Measurements from ENCODE around the gene SLC9A9. TPM values are rescaled to one million over a fixed set of nuclear protein-coding genes. Genes with fewer than 3 reads are reported as not detected.
A peak's percentile ranks its signal among the peaks of the same experiment; 100 is the strongest.

SLC9A9 gene
- total and polyA plus RNA-seq, 9 of the 15 experiments (the other 6 are each of a cell fraction or from before 2014, with no cell fraction given) = 0.03 to 0.13 TPM; not detected in 7

DNA sequence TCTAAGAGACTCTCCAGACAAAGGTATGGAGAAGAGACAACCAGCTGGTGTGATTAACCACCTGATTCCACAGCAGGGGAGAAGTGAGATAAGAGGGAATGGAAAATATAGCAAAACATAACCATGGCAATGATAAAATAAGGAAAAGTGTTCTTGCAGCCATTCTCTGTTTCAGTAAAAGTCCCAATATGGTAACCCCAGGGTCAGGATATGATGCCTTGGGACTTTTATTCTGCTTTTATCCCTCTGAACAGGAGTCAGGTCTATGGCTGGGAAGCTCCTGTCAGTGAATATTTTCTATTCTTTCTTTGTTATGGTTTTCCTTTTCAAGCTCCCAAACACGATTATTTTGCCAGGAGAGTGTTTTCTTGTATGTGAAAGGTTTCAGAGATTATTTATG, 94.2 kb downstream of the SLC9A9 start:
- no peaks in the 10 kb centered on the region for H3K9me3 ChIP-seq (replicated peaks; ENCODE audit: control insufficient read depth, insufficient read depth, low read depth, low read length)
- 0% methylated on average over 1 of the region's 1 CpG for WGBS (ENCODE audit: insufficient coverage, low coverage, missing lambda C conversion rate)
- no peak overlapping the region for H3K27ac ChIP-seq (ENCODE audit: extremely low read depth, low read depth, low read length)
- H2AFZ ChIP-seq (ENCODE audit: low read depth, low read length) = no peak overlapping the region
- ChIA-PET CTCF (ENCODE audit: low intra/inter-chr PET ratio) (no interaction called here), POLR2A (no interaction called here)
- FAIRE-seq (no peak), ATAC-seq (no peak), DNase-seq (ENCODE audit: extremely low read depth in 1 of 4, low spot score in 3 of 4) (no peak)
- in situ Hi-C loops (cut with MboI) = no loop called here
- no peaks in the 10 kb centered on the region for H3K9me1 ChIP-seq (ENCODE audit: control insufficient read depth, insufficient read depth, low read length)
- H3K4me1 ChIP-seq (replicated peaks in 1 of 2; ENCODE audit: control insufficient read depth in 2 of 2, insufficient read depth in 2 of 2, low read length in 2 of 2) = no peaks in the 10 kb centered on the region
- no peak overlapping the region for H3K4me3 ChIP-seq
- H3K4me2 ChIP-seq (ENCODE audit: insufficient read depth, low read length) = no peak overlapping the region
- no peak overlapping the region for H3K9ac ChIP-seq (ENCODE audit: insufficient read depth in 1 of 2, low read depth in 2 of 2, low read length in 2 of 2)
- TF ChIP-seq MYNN (IDR thresholded peaks at IDR 0.05) (peak; percentile 95), MYNN (CRISPR knock-in tag; IDR thresholded peaks at IDR 0.05) (0 out of 2 replicates have a peak, but pooled peaks have one; percentile 40), COPS2 (conservative IDR thresholded peaks at IDR 0.05) (no peak)
- H3K27me3 ChIP-seq (ENCODE audit: control insufficient read depth in 2 of 2, insufficient read depth in 2 of 2, low read length in 2 of 2) = peaks cover 2 to 11% of the 10 kb centered on the region in 2 experiments; a peak in 3 of 5 replicates
- intact Hi-C loops (cut with micrococcal nuclease) = no loop called here
- no peaks in the 10 kb centered on the region for H3K79me2 ChIP-seq (ENCODE audit: control insufficient read depth, insufficient read depth, low read length)
- H4K20me1 ChIP-seq (replicated peaks; ENCODE audit: control insufficient read depth, insufficient read depth, low read length) = no peaks in the 10 kb centered on the region
- H3K36me3 ChIP-seq (ENCODE audit: control insufficient read depth, insufficient read depth, low read length) = no peaks in the 10 kb centered on the region
- BruUV-seq (replicated peaks) = no TSS peak

DNA sequence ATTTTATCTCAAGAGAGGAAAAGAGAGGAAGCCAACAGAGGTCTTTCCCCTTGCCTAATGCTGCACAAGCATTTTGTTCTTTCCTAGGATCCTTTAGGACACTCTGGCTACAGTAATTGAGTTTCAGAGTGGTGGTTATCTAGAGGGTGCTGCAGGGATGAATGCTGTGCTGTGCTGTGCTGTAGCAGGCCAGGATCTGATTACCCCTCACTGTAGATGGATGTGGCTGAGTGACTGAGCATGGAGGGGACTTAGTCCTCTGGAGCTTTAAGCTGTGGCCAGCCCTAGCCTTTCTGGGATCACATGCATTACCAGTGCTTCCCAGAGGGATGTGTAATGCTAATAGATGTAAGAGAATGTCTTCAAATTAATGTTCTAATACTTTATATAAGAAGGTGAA, 94.8 kb downstream of the SLC9A9 start:
- no peak overlapping the region for H2AFZ ChIP-seq (ENCODE audit: low read depth, low read length)
- no peak for ATAC-seq
- intact Hi-C loops (cut with micrococcal nuclease) = no loop called here
- no peak overlapping the region for H3K4me2 ChIP-seq (ENCODE audit: insufficient read depth, low read length)
- no peaks in the 10 kb centered on the region for H4K20me1 ChIP-seq (replicated peaks; ENCODE audit: control insufficient read depth, insufficient read depth, low read length)
- POLR2A ChIA-PET = no interaction called here
- TF ChIP-seq ATF2 (CRISPR knock-in tag; IDR thresholded peaks at IDR 0.05) (no peak), HNRNPK (IDR thresholded peaks at IDR 0.05; ENCODE audit: low read depth, low read length, poor library complexity, severe bottlenecking) (no peak), FOXJ2 (tag; IDR thresholded peaks at IDR 0.05) (no peak), EP400 (IDR thresholded peaks at IDR 0.05) (no peak), TSC22D4 (tag; IDR thresholded peaks at IDR 0.05) (no peak), RBFOX2 (IDR thresholded peaks at IDR 0.05; ENCODE audit: low read depth, low read length) (no peak), CHD1 (IDR thresholded peaks at IDR 0.05; ENCODE audit: low read length) (no peak), GTF2E2 (tag; IDR thresholded peaks at IDR 0.05) (no peak)
- TF ChIP-seq, protein P1, sequence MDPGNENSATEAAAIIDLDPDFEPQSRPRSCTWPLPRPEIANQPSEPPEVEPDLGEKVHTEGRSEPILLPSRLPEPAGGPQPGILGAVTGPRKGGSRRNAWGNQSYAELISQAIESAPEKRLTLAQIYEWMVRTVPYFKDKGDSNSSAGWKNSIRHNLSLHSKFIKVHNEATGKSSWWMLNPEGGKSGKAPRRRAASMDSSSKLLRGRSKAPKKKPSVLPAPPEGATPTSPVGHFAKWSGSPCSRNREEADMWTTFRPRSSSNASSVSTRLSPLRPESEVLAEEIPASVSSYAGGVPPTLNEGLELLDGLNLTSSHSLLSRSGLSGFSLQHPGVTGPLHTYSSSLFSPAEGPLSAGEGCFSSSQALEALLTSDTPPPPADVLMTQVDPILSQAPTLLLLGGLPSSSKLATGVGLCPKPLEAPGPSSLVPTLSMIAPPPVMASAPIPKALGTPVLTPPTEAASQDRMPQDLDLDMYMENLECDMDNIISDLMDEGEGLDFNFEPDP (CRISPR knock-in tag; IDR thresholded peaks at IDR 0.05) = no peak
- no TSS peak for BruUV-seq (replicated peaks)
- FAIRE-seq = no peak
- H3K4me3 ChIP-seq = no peak overlapping the region
- no peaks in the 10 kb centered on the region for H3K36me3 ChIP-seq (ENCODE audit: control insufficient read depth, insufficient read depth, low read length)
- H3K4me1 ChIP-seq (replicated peaks in 1 of 2; ENCODE audit: control insufficient read depth in 2 of 2, insufficient read depth in 2 of 2, low read length in 2 of 2) = no peaks in the 10 kb centered on the region
- CTCF ChIA-PET (ENCODE audit: low intra/inter-chr PET ratio) = no interaction called here
- no peak overlapping the region for H3K27ac ChIP-seq (ENCODE audit: extremely low read depth, low read depth, low read length)
- in situ Hi-C loops (cut with MboI) = no loop called here
- no peaks in the 10 kb centered on the region for H3K9me3 ChIP-seq (replicated peaks; ENCODE audit: control insufficient read depth, insufficient read depth, low read depth, low read length)
- H3K27me3 ChIP-seq (ENCODE audit: control insufficient read depth in 2 of 2, insufficient read depth in 2 of 2, low read length in 2 of 2) = peaks cover 2 to 15% of the 10 kb centered on the region in 2 experiments; a peak in 3 of 5 replicates
- no peaks in the 10 kb centered on the region for H3K79me2 ChIP-seq (ENCODE audit: control insufficient read depth, insufficient read depth, low read length)
- H3K9ac ChIP-seq (ENCODE audit: insufficient read depth in 1 of 2, low read depth in 2 of 2, low read length in 2 of 2) = no peak overlapping the region
- H3K9me1 ChIP-seq (ENCODE audit: control insufficient read depth, insufficient read depth, low read length) = no peaks in the 10 kb centered on the region
- DNase-seq (ENCODE audit: extremely low read depth in 1 of 4, low spot score in 3 of 4) = no peak
